Measurements from ENCODE around the gene ZBTB45.

DNA sequence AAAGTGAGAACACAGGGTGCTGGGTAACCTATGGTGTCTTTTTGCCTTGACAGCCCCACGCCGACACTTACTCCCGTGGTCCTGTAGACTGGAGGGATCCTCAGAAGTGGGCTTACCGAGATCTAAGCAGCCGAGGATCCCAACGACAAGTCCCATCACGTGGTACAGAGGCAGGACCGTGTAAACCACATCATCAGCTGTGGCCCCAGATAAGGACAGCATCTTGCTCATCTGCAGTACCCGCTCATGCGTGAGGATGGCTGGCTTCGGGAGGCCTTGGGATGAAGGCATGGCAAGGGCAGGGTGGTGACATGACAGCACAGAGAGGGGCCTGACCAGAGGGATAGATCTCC is 9.9 kb downstream of the ZBTB45 start:
- TF ChIP-seq EZH2 (IDR thresholded peaks at IDR 0.05; ENCODE audit: borderline replicate concordance, low read depth, low read length, severe bottlenecking) (no peak), POLR2AphosphoS5 (IDR thresholded peaks at IDR 0.05; ENCODE audit: insufficient read depth, low read depth, low read length) (no peak), POLR2A (IDR thresholded peaks at IDR 0.05; ENCODE audit: low read depth, low read length) (no peak), GATA2 (IDR thresholded peaks at IDR 0.05; ENCODE audit: insufficient read depth, insufficient read length, low read depth, low read length) (no peak), FOS (IDR thresholded peaks at IDR 0.05; ENCODE audit: borderline replicate concordance, insufficient read depth, low read length) (no peak)
- TF ChIP-seq, protein P1, sequence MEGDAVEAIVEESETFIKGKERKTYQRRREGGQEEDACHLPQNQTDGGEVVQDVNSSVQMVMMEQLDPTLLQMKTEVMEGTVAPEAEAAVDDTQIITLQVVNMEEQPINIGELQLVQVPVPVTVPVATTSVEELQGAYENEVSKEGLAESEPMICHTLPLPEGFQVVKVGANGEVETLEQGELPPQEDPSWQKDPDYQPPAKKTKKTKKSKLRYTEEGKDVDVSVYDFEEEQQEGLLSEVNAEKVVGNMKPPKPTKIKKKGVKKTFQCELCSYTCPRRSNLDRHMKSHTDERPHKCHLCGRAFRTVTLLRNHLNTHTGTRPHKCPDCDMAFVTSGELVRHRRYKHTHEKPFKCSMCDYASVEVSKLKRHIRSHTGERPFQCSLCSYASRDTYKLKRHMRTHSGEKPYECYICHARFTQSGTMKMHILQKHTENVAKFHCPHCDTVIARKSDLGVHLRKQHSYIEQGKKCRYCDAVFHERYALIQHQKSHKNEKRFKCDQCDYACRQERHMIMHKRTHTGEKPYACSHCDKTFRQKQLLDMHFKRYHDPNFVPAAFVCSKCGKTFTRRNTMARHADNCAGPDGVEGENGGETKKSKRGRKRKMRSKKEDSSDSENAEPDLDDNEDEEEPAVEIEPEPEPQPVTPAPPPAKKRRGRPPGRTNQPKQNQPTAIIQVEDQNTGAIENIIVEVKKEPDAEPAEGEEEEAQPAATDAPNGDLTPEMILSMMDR (IDR thresholded peaks at IDR 0.05; ENCODE audit: extremely low read depth in 1 of 2, insufficient read depth in 1 of 2, low read depth in 1 of 2, low read length in 2 of 2): no peak
- TF ChIP-seq, protein P2, sequence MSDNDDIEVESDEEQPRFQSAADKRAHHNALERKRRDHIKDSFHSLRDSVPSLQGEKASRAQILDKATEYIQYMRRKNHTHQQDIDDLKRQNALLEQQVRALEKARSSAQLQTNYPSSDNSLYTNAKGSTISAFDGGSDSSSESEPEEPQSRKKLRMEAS (IDR thresholded peaks at IDR 0.05; ENCODE audit: insufficient read depth, insufficient read length): no peak
